H1 (cell line): ENCODE data around the gene MVK. TPM values are rescaled to one million over a fixed set of nuclear protein-coding genes. Genes with fewer than 3 reads are reported as not detected.

Experiments used
- CTCF ChIA-PET: fragments of 300-600 bp; sonication (Branson Sonifier 250); formaldehyde crosslinking; loops from one replicate; lab custom pipeline; 2021; ENCODE audit not compliant: partially characterized antibody; lab: Charles Lee
- POLR2A ChIA-PET: fragments of 300-600 bp; sonication (Branson Sonifier 250); formaldehyde crosslinking; loops from one replicate; lab custom pipeline; 2021; ENCODE audit warnings: inconsistent platforms; ENCODE audit not compliant: partially characterized antibody; lab: Charles Lee
- DNase-seq, 2 experiments: peaks; one replicate each; pipeline versions ENCODE4 v3.0.0 to v3.0.0-alpha.2; 2010 to 2022; ENCODE audit warnings: low spot score in 2 of 2, low read depth in 1 of 2, mixed read lengths in 1 of 2
- FAIRE-seq: peaks from 2 replicates; lab custom pipeline; 2011; peaks lifted over from hg19 to GRCh38; lab: Jason Lieb, UNC
- H2AFZ ChIP-seq: 2 replicates; pipeline ENCODE4 v1.8.1; 2012; ENCODE audit warnings: low read length, inconsistent platforms
- H2AK5ac ChIP-seq: 2 replicates; pipeline ENCODE4 v1.6.1; 2013; ENCODE audit warnings: low read depth, low read length
- H2BK120ac ChIP-seq: replicated peaks from 2 replicates; pipeline ENCODE3; 2013; ENCODE audit warnings: low read depth, low read length, inconsistent platforms
- H2BK12ac ChIP-seq: 2 replicates; pipeline ENCODE4 v1.6.1; 2013; ENCODE audit warnings: low read depth, low read length
- H2BK15ac ChIP-seq: 2 replicates; pipeline ENCODE4 v1.6.1; 2013; ENCODE audit warnings: low read length
- H2BK20ac ChIP-seq: 2 replicates; pipeline ENCODE4 v1.6.1; 2013; ENCODE audit warnings: low read length
- H2BK5ac ChIP-seq: 2 replicates; pipeline ENCODE4 v1.6.1; 2013; ENCODE audit warnings: low read depth, low read length
- H3K14ac ChIP-seq: 2 replicates; pipeline ENCODE4 v1.6.1; 2013; ENCODE audit warnings: inconsistent platforms; ENCODE audit not compliant: insufficient read length
- H3K18ac ChIP-seq: 2 replicates; pipeline ENCODE4 v1.6.1; 2013; ENCODE audit warnings: low read length; ENCODE audit errors: extremely low read depth
- H3K23ac ChIP-seq: 2 replicates; pipeline ENCODE4 v1.6.1; 2013; ENCODE audit warnings: inconsistent platforms; ENCODE audit not compliant: insufficient read length
- H3K23me2 ChIP-seq: 2 replicates; pipeline ENCODE4 v1.6.1; 2013; ENCODE audit warnings: low read depth, low read length
- H3K27ac ChIP-seq: 2 replicates; pipeline ENCODE4 v1.6.1; 2011; ENCODE audit warnings: low read depth, low read length, inconsistent platforms
- H3K27me3 ChIP-seq, 4 experiments: replicated peaks in 1 of 4; 1 replicate in 1 of 4; 2 replicates in 3 of 4; pipeline versions ENCODE4 v1.6.1 to v1.8.1; 2011 to 2013; ENCODE audit warnings: low read length in 3 of 4, mild to moderate bottlenecking in 3 of 4, inconsistent platforms in 2 of 4, mixed read lengths in 2 of 4, moderate library complexity in 1 of 4; ENCODE audit not compliant: control insufficient read depth in 3 of 4, insufficient read depth in 3 of 4; ENCODE audit errors: extremely low read depth in 1 of 4
- H3K36me3 ChIP-seq, 4 experiments: 2 replicates each; pipeline versions ENCODE4 v1.6.1 to v1.8.1; 2011 to 2013; ENCODE audit warnings: mild to moderate bottlenecking in 4 of 4, low read length in 3 of 4, moderate library complexity in 2 of 4, control low read depth in 1 of 4, inconsistent platforms in 1 of 4; ENCODE audit not compliant: insufficient read depth in 4 of 4, control insufficient read depth in 2 of 4
- H3K4ac ChIP-seq: replicated peaks from 2 replicates; pipeline ENCODE3; 2013; ENCODE audit warnings: low read length, low read depth, mixed read lengths, inconsistent platforms; ENCODE audit not compliant: insufficient read length
- H3K4me1 ChIP-seq, 4 experiments: replicated peaks in 1 of 4; 1 replicate in 1 of 4; 2 replicates in 3 of 4; pipeline versions ENCODE4 v1.6.1 to v1.8.1; 2011 to 2013; ENCODE audit warnings: low read length in 3 of 4, inconsistent platforms in 2 of 4, mixed read lengths in 1 of 4; ENCODE audit not compliant: insufficient read depth in 4 of 4, control insufficient read depth in 3 of 4
- H3K4me2 ChIP-seq, 2 experiments: 2 replicates each; pipeline versions ENCODE4 v1.6.1 to v1.8.1; 2011 to 2013; ENCODE audit warnings: low read depth in 2 of 2, low read length in 2 of 2, control low read depth in 1 of 2, inconsistent platforms in 1 of 2, mild to moderate bottlenecking in 1 of 2; ENCODE audit not compliant: insufficient read depth in 1 of 2
- H3K4me3 ChIP-seq, 4 experiments: fragments of 200-600, 300-600 bp in 1 of 4; sonication (generic), shearing (Covaris generic), sonication (Bioruptor Twin) in 1 of 4; 2 replicates each; pipeline versions ENCODE4 v1.5.1 to v1.8.1; 2011 to 2016; ENCODE audit warnings: low read length in 4 of 4, low read depth in 3 of 4, control low read depth in 2 of 4, inconsistent platforms in 2 of 4, mild to moderate bottlenecking in 2 of 4, mixed read lengths in 1 of 4, moderate library complexity in 1 of 4; ENCODE audit not compliant: insufficient read depth in 2 of 4; ENCODE audit errors: extremely low read depth in 1 of 4
- H3K56ac ChIP-seq: replicated peaks from 2 replicates; pipeline ENCODE3; 2013; ENCODE audit warnings: low read depth, mild to moderate bottlenecking, mixed read lengths, low read length, inconsistent platforms; ENCODE audit not compliant: insufficient read length
- H3K79me1 ChIP-seq: 2 replicates; pipeline ENCODE4 v1.6.1; 2013; ENCODE audit warnings: low read depth, low read length, control low read depth
- H3K79me2 ChIP-seq, 2 experiments: 2 replicates each; pipeline versions ENCODE4 v1.6.1 to v1.8.1; 2012 to 2013; ENCODE audit warnings: low read length in 2 of 2, mild to moderate bottlenecking in 2 of 2, inconsistent platforms in 1 of 2; ENCODE audit not compliant: insufficient read depth in 2 of 2, control insufficient read depth in 1 of 2
- H3K9ac ChIP-seq, 4 experiments: replicated peaks in 1 of 4; 1 replicate in 1 of 4; 2 replicates in 3 of 4; pipeline versions ENCODE4 v1.6.1 to v1.8.1; 2011 to 2013; ENCODE audit warnings: low read depth in 3 of 4, low read length in 3 of 4, control low read depth in 2 of 4, mild to moderate bottlenecking in 2 of 4, moderate library complexity in 2 of 4, inconsistent platforms in 1 of 4; ENCODE audit errors: extremely low read depth in 1 of 4
- H3K9me3 ChIP-seq, 2 experiments: 2 replicates each; pipeline versions ENCODE4 v1.6.1 to v1.8.1; 2012 to 2013; ENCODE audit warnings: mild to moderate bottlenecking in 2 of 2, moderate library complexity in 2 of 2, control low read depth in 1 of 2, inconsistent platforms in 1 of 2, low read depth in 1 of 2, low read length in 1 of 2, mixed read lengths in 1 of 2; ENCODE audit not compliant: insufficient read depth in 2 of 2
- H4K20me1 ChIP-seq, 2 experiments: replicated peaks in 1 of 2; 2 replicates each; pipeline versions ENCODE3 to v1.8.1; 2011 to 2013; ENCODE audit warnings: inconsistent platforms in 2 of 2, low read length in 2 of 2, mild to moderate bottlenecking in 1 of 2; ENCODE audit not compliant: insufficient read depth in 2 of 2, control insufficient read depth in 1 of 2
- H4K5ac ChIP-seq: 2 replicates; pipeline ENCODE4 v1.6.1; 2013; ENCODE audit warnings: low read length, low read depth, mixed read lengths, inconsistent platforms; ENCODE audit not compliant: insufficient read length
- H4K8ac ChIP-seq: 2 replicates; pipeline ENCODE4 v1.8.0; 2013; ENCODE audit warnings: mild to moderate bottlenecking, moderate library complexity, low read length, inconsistent platforms; ENCODE audit not compliant: insufficient read depth; ENCODE audit errors: extremely low read depth
- H4K91ac ChIP-seq: replicated peaks from 2 replicates; pipeline ENCODE3; 2013; ENCODE audit warnings: low read length, mixed read lengths, inconsistent platforms; ENCODE audit not compliant: insufficient read length
- BACH1 ChIP-seq: IDR thresholded peaks from 2 replicates; pipeline ENCODE4 v1.6.1; 2012; ENCODE audit warnings: low read length, improper control_type of control experiment
- BCL11A ChIP-seq, 2 experiments: IDR thresholded peaks; one replicate each; pipeline ENCODE4 v1.6.1; 2011; ENCODE audit warnings: low read depth in 2 of 2, low read length in 2 of 2, mild to moderate bottlenecking in 2 of 2
- CHD2 ChIP-seq: IDR thresholded peaks from 2 replicates; pipeline ENCODE4 v1.6.1; 2012; ENCODE audit warnings: low read length, improper control_type of control experiment
- CTCF ChIP-seq, 3 experiments: IDR thresholded peaks; 1 replicate in 2 of 3; 2 replicates in 1 of 3; pipeline versions ENCODE4 v1.5.1 to v1.6.1; 2011; ENCODE audit warnings: low read length in 3 of 3, mild to moderate bottlenecking in 3 of 3, inconsistent platforms in 2 of 3, low read depth in 1 of 3, moderate library complexity in 1 of 3; ENCODE audit not compliant: insufficient read depth in 1 of 3; ENCODE audit errors: control extremely low read depth in 1 of 3
- EP300 ChIP-seq, 2 experiments: IDR thresholded peaks; 1 replicate in 1 of 2; 2 replicates in 1 of 2; pipeline ENCODE4 v1.6.1; 2011 to 2012; ENCODE audit warnings: low read depth in 2 of 2, low read length in 2 of 2, mild to moderate bottlenecking in 2 of 2, borderline replicate concordance in 1 of 2, inconsistent platforms in 1 of 2, moderate library complexity in 1 of 2
- GTF2F1 ChIP-seq: IDR thresholded peaks from 2 replicates; pipeline ENCODE4 v1.6.1; 2012; ENCODE audit warnings: low read depth, low read length, improper control_type of control experiment, borderline replicate concordance
- NRF1 ChIP-seq: IDR thresholded peaks from 2 replicates; pipeline ENCODE4 v1.6.1; 2011; ENCODE audit warnings: mild to moderate bottlenecking, low read depth, low read length, improper control_type of control experiment
- PHF8 ChIP-seq: fragments of 200-600 bp; sonication (generic); conservative IDR thresholded peaks from 2 replicates; pipeline ENCODE4 v1.7.1; 2012; ENCODE audit warnings: low read depth, mild to moderate bottlenecking, inconsistent platforms, low read length, moderate library complexity
- RAD21 ChIP-seq, 2 experiments: IDR thresholded peaks in 1 of 2; conservative IDR thresholded peaks in 1 of 2; 2 replicates each; pipeline ENCODE4 v1.6.1; 2011; ENCODE audit warnings: low read depth in 2 of 2, low read length in 2 of 2, improper control_type of control experiment in 1 of 2, inconsistent platforms in 1 of 2, mild to moderate bottlenecking in 1 of 2, moderate library complexity in 1 of 2
- SP4 ChIP-seq: IDR thresholded peaks from 2 replicates; pipeline ENCODE4 v1.6.1; 2012; ENCODE audit warnings: low read length, inconsistent platforms
- ZNF274 ChIP-seq: IDR thresholded peaks from 2 replicates; pipeline ENCODE4 v1.7.0; 2012; ENCODE audit warnings: low read length, borderline replicate concordance; ENCODE audit errors: extremely low read depth
- WGBS, 2 experiments: shearing (Covaris generic) in 1 of 2; methylation state at CpG; one replicate each; pipeline versions ENCODE4 v1.1.6 to v1.1.7; 2013 to 2015; ENCODE audit warnings: low lambda C conversion rate in 2 of 2, mixed read lengths in 2 of 2, inconsistent platforms in 1 of 2, low coverage in 1 of 2, missing lambda C conversion rate in 1 of 2; ENCODE audit not compliant: insufficient replicate concordance in 2 of 2, insufficient coverage in 1 of 2, insufficient read length in 1 of 2; ENCODE audit errors: extremely low coverage in 1 of 2, missing lambda C conversion rate in 1 of 2; 5-methylcytosine and 5-hydroxymethylcytosine counted together
- polyA plus RNA-seq, 7 experiments: library from polyadenylated mRNA; depleted of rRNA in 3 of 7; stranded (reverse) in 5 of 7; unstranded in 2 of 7; fragments of >200 nt in 5 of 7; fragments of 200-250 nt in 2 of 7; gene quantifications; 1 replicate in 5 of 7; 2 replicates in 1 of 7; 4 replicates in 1 of 7; pipeline versions ENCODE4 v1.2.1 to v1.2.3, GENCODE V29; 2011 to 2013; ENCODE audit warnings: missing spikeins in 2 of 7, mixed read lengths in 2 of 7
- total RNA-seq: library from RNA; stranded (reverse); fragmentation: NEBNext Ultra II Directional; extraction: Animal tissue kit (Norgen Biotek cat#: 25700); gene quantifications from 2 replicates; pipeline ENCODE4 v1.2.1, GENCODE V29; 2021

The MVK gene
- total and polyA plus RNA-seq, 2 of the 8 experiments (the other 6 are each of a cell fraction or from before 2014, with no cell fraction given) = 15.7 to 20.9 TPM

GRCh38 chr12:109583733-109584132, 10.1 kb downstream of the MVK start:
- H3K4me2 ChIP-seq = no peak overlapping the region
- H3K56ac ChIP-seq = no peak overlapping the region
- H3K23ac ChIP-seq = no peak overlapping the region
- no peak overlapping the region for H4K91ac ChIP-seq
- H4K20me1 ChIP-seq = peaks cover 0 to 5% of the 10 kb centered on the region in 2 experiments
- no peak overlapping the region for H3K4me3 ChIP-seq
- H3K18ac ChIP-seq = no peak overlapping the region
- no peak overlapping the region for H2AK5ac ChIP-seq
- no peak overlapping the region for H2BK5ac ChIP-seq
- 89% methylated on average over 2 of the region's 2 CpGs; no CpG with 5 or more reads in 1 of the 2 experiments for WGBS, 2 experiments
- H3K79me1 ChIP-seq = no peaks in the 10 kb centered on the region; the same call in 1 of the 2 replicates
- H2BK12ac ChIP-seq = no peak overlapping the region
- no peaks in the 10 kb centered on the region for H3K27me3 ChIP-seq
- peaks cover 6 to 41% (median 12%) of the 10 kb centered on the region in 4 experiments; a peak in 7 of 8 replicates for H3K36me3 ChIP-seq
- no peak overlapping the region for H4K5ac ChIP-seq
- no peak overlapping the region for H4K8ac ChIP-seq
- no peak overlapping the region; the same call in 1 of the 2 replicates for H2BK15ac ChIP-seq
- no peak overlapping the region for H3K14ac ChIP-seq
- no peak overlapping the region for H2BK120ac ChIP-seq
- no peak overlapping the region for H3K27ac ChIP-seq
- ChIA-PET CTCF (interaction anchor here (0.6 to 8.0 kb wide), 5 partner anchors 16 to 282 kb away, joined by 3 to 68 read pairs (median 3); no protein-coding TSS in a partner anchor), POLR2A (no interaction called here)
- no peaks in the 10 kb centered on the region for H3K4me1 ChIP-seq
- H2AFZ ChIP-seq = no peak overlapping the region
- no peaks in the 10 kb centered on the region for H3K79me2 ChIP-seq
- no peaks in the 10 kb centered on the region for H3K23me2 ChIP-seq
- H2BK20ac ChIP-seq = no peak overlapping the region
- no peaks in the 10 kb centered on the region for H3K9me3 ChIP-seq
- no peak overlapping the region for H3K4ac ChIP-seq
- no peak overlapping the region for H3K9ac ChIP-seq
- FAIRE-seq (no peak), DNase-seq (no peak)
- TF ChIP-seq CTCF (IDR thresholded peaks at IDR 0.05; ENCODE audit: control extremely low read depth in 1 of 3, insufficient read depth in 1 of 3, low read depth in 1 of 3, low read length in 3 of 3) = no peak
- no peak for TF ChIP-seq SP4
- no peak for TF ChIP-seq PHF8
- TF ChIP-seq BACH1 = no peak
- no peak for TF ChIP-seq CHD2
- no peak for TF ChIP-seq GTF2F1
- TF ChIP-seq NRF1 = no peak
- no peak for TF ChIP-seq BCL11A (IDR thresholded peaks at IDR 0.05; ENCODE audit: low read depth in 2 of 2, low read length in 2 of 2)
- TF ChIP-seq ZNF274 = no peak
- TF ChIP-seq EP300 (IDR thresholded peaks at IDR 0.05; ENCODE audit: borderline replicate concordance in 1 of 2, low read depth in 2 of 2, low read length in 2 of 2) = no peak
- no peak for TF ChIP-seq RAD21 (IDR thresholded peaks at IDR 0.05 in 1 of 2, conservative IDR thresholded peaks at IDR 0.05 in 1 of 2; ENCODE audit: low read depth in 2 of 2, low read length in 2 of 2)
